HG03064 (cell line): ENCODE results near the gene SMOC1.

Experiments used
- ATAC-seq: cut with Tn5 transposase; IDR thresholded peaks from one replicate; pipeline ENCODE4 v1.9.1; 2021; ENCODE audit warnings: low read depth; ENCODE audit not compliant: unreplicated experiment

The SMOC1 gene

DNA sequence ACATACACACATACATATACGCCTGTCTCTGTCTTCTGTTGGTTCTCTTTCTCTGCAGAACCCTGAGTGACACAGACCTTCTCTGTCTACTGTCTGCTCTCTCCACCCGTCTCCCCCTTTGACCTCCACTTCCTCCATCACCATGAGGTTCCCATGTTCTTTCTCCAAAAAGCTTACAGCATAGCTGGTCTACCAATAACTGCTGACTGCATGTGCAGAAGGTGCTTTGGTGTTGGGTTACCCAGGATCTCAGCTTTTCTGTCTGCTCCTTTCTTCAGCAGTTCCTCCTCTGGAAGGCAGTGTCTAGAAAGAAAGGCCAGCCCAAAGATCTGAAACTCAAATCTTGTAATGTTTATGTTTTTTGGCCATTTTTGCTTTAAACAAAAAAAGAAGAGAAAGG is 125.6 kb downstream of the SMOC1 start:
- no peak for ATAC-seq

DNA sequence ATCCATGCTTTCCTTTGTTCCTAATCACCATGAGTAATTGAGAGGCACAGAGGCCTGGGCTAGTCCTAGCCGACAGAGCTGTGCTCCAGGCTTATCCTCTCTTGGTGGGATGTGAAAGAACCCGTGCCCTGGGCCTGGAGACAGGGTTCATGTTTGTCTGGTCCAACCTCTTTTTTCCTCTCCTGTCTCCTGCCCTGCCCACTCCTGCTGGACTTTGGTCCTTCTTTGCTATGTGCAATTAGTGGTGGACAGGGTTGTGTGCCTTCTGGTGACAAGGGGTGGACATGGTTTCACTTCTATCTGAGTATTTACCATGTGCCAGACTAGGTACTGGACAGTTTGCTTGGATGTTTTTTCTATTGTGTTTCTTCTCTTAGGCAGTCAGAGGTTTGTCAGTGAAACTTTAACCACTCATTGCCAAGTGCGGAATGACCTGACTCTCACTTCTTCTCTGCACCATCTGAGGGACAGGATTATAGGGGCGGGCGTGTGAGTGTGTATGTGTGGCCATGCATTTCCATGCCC is 126.1 kb downstream of the SMOC1 start:
- ATAC-seq = no peak

DNA sequence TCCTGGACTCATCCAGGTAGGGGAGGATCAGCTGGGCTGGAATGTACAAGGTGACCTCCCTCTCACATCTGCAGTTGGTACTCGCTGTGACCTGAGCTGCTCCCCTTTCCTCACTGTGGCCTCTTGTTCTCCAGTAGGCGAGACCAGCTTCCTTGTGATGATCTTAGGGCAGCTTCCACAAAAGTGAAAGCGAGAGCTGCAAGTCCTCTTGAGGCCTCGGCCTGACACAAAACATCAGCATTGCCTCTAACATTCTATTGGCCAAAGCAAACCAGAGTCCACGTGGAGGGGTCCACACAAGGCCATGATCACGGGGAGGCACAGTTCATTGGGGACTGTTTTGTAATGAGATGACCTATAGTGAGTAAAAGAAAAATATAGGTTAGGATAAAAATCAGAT is 127.5 kb downstream of the SMOC1 start:
- ATAC-seq = no peak

DNA sequence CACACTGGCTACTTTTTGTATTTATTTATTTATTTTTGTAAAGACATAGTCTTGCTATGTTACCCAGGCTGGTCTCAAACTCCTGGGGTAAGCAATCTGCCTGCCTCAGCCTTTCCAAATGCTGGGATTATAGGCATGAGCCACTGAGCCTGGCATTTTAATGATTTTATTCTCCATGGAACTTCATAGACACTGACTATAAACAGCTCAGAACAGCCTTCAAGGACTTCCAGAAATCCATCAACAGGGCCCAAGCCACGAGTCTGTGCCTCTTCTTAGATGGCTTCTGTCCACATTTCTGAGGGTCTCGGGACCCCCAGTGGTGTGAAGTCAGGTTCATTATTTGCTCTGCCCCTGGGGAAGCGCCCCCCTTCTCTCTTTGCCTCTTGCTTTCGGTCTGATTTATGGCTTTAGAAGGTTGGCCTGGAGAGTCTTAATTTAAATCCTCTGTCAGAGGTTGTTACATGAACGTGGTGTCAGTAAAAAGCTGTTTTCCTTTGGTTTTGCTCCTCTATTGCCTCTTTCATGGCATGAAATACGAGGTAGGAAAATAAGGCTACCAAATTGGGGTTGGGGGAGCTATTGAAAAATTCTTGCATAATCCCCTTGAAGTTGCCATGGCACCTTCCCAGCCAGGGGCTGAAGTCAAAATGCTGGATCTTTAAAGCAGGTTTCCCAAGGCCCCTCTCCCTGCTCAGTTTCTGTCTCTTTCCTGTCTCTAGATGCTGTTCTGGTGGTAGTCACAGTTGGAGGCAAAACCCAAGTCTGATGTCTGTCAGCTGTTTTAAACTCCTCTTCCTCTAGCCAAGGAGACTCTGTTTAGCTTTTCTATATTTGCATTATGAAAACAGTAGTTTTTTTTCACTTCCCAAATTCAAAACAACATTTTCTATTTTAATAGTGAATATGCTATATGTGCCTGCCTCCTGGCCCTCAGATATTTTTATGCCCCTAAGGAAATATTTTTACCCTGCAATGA is 129.4 kb downstream of the SMOC1 start:
- no peak for ATAC-seq

DNA sequence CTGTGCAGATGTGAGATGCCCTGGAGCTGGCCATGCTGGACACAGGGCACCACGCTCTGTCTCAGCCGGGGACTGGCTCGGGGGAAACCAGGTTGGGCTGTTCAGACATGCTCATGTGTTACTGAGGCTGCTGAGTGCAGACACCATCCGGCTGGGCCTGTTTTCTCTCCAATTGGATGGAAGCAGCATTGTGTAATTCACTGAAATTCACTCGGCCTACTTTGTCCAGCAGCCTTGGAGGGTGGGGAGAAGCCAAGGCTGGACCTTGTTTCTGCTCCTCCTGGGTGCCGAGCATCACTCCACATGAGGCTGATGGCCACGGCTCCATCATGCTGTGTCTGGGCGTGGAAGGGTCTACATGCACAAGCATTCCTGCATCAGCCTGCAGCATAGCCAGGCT is 130.7 kb downstream of the SMOC1 start:
- no peak for ATAC-seq

DNA sequence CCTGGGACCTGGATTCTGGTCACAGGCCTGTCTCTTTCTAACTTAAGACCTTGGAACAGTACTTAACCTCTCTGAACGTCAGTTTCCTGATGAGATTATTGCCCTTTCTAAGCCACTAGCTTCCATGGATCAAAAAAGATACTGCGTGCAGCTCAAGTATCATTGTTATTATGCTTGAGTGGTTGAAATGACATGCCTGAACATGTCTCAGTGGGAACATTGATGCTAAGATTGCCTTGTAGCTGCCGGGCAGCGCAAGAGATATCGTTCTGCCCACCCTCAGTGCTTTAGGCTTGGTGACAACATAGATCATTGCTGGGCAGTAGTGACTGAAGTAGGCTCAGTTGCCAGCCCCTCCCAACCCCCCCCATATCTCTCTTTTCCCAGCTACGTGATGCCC is 131.9 kb downstream of the SMOC1 start:
- ATAC-seq = no peak

DNA sequence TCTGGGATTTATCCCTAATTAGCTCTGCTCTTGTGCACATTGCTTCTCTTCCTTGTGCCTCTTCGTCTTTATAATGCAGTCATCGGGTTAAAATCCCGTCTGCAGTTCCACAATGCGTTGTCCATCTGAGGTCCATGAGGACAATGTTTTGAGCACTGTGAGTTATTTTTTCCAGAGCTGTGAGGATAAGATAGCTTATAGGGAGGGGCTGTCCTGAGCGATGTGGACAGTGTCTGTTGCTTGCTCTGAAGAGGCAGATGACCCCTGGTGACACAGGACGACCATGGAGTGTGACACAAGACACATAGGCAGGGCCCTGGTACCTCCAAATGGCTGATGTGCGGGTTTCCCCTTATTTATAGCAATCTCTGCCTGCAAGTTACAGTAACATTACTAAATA is 132.5 kb downstream of the SMOC1 start:
- no peak for ATAC-seq

DNA sequence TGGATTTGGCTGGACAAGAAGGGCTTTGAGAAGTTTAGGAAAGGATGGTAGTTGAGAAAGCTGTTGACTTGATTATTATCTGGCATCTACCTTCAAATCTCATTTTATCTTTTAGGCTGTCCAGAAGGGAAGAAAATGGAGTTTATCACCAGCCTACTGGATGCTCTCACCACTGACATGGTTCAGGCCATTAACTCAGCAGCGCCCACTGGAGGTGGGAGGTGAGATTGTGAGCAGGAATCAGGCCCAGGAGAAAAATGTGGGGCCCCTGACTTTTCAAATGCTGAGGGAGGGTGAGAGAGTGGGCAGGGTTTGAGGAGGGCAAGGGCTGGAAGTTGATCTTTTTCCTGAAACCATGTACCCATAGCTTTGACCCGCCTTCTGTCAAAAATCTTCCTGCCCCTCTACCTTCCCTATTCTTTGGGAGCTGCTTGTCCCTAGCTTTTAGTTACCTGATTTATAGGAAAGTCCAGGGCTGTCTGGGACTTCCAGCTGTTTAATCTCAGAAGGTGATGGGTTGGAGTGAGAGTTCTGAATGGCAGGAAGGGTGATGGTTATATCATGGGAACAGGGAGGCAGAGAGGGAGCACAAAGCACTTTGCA is 134.2 kb downstream of the SMOC1 start:
- no peak for ATAC-seq

DNA sequence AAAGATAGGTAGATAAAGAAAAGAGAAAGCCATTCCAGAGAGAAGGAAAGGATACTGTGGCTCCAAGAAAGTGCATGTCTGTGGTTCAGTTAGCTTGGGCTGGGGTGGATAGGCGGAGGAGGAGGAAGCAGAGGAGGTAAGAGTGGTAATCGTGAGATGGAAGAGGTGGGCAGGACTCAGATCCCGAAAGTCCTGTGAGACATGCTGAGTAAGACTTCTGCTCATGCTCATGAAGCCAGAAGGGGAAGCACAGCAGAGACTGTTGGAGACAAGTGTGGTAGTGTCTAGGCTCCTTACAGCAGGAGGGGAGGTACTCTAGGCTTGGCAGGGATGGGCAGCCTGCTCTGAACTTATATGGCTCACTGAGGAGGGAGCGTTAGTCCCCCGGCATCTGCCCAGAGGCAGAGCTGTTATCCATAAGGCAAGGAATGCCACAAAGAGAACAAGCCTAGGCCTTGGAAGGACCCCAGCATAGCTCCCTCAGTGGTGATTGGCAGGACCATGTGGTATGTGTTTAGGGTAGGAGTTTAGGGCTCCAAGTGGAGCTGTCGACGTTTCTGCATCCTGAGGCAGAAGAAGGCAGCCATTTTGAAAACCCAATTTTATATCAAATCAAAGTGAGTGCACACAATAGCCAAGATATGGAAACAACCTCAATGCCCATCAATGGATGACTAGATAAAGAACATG is 135.3 kb downstream of the SMOC1 start:
- ATAC-seq = no peak

DNA sequence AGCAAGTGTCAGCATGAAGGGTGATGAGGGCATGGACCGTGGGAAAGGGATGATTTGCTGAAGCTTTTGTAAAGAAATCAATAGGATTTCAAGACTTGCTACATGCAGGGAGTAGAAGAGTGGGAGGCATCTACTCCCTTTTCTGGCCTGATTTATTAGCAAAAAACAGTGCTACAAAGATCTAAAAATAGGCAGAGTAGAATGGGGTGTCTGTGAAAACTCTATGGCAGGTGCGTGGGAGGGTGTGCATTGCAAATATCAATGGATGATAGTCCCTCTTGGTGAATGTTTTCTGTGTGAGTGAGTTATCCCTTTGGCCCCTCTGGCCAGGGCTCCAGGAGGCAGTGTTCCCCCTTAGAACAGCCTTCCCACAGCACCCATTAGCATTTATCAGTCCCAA is 139.0 kb downstream of the SMOC1 start:
- no peak for ATAC-seq

DNA sequence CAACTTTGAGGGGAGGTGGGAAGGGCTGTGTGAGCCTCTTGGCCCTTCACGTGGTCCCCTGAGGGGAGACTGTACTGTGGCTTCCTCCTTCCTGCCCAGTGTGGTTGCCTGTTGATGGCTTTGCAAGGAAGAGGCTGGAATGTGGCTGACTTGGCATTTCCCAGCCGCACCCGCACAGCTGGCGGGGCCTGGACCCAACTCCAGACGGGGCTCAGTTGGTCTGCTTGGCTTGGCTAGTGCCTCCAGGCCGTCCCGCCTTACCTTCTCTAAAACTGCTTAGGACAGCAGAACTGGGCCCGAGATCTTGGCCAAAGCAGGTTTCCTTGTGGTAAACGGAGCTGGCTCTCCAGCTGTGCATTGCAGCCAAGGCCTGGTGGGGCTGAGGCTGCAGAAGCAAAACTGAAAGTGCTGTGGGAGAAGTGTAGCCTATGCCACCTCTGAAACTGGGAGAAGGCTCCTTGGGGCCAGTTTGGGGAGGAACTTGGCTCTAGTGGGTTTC is 139.5 kb downstream of the SMOC1 start:
- ATAC-seq = no peak

DNA sequence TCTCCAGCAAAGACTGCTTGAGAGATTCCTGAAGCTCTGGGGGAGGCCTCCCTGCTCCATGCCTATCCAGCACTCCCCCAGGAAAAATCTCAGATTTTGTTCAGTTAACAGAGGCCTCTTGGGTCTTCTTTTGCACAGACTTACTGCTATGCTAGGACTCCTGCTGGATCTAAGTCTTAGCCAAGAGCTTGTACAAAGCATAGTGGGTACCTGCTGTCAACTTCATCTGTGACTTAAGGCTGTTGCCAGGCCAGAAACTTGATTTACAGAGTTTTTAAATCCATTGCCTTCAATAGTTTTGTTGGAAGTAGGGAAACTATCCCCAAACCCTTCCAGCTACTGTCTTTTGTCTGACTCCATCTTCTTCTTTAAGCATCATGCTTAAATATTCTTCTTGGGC is 140.5 kb downstream of the SMOC1 start:
- no peak for ATAC-seq

DNA sequence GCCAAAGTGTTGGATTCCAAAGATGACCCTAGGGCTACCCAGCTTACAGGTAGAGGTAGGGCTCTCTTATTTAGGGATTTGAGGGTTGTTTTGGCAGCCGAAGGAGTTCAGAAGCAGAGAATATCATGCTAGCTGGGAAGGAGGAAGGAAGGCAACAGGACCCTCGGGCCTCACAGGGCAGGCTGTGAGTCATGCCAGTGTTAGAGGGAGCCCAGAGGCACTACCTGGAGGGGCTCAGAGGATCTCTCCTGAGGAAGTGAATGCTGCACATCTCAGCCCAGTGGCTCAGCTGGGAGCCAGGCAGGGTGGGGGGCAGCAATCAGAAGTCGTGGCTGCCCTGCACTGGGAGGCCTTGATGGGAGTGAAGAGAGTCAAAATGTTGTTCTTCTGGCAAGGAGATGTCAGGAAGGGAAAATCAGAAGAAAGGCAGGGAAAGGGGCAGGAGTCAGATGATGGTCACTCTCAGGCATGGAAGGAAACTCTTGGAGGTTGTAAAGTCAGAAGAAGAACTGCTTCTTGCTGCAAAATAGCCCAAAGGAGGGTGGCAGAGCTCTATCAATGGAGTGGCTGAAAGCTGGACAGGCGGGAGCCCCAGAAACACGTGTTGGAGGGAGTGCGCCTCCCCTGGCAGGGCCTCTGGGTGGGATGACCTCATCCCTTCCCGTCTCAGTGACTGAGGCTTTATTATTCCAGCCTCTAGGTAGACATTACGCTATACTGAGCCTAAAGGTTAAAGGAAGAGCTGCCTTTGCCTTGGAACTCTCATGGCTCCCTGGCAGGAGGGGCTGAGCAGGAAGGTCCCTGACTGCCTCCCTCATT is 141.3 kb downstream of the SMOC1 start:
- no peak for ATAC-seq

DNA sequence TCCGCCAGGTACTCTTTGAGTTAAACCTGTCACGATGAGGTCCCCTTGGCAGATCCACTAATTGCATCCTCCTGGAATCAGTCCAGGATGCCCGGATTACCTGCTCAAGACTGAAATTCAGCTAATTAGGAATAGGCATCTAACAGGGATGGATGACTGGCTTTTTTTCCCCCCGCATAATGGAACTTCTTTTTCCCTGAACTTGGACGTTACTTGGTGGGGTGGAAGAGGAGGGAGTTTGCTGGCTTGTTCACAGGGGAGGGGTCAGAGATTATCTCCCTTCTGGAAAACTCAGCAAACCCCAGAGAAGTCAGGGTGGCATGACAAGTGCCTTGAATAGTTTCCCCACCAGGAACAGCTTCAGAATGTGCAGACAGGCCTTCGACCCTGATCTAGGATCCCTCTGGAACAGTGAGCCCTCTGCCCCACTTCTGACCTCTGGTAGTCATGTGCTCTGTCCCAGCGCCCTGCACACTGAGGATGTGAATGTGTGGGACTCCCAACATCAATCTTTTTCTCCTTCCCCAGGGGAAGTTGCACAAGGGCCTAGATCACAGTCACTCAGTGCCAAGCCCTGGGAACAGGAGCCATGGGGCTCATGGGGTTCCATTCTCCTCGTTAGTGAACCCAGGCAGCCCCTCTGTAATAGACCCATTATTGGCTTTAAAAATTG is 142.5 kb downstream of the SMOC1 start:
- ATAC-seq = no peak

DNA sequence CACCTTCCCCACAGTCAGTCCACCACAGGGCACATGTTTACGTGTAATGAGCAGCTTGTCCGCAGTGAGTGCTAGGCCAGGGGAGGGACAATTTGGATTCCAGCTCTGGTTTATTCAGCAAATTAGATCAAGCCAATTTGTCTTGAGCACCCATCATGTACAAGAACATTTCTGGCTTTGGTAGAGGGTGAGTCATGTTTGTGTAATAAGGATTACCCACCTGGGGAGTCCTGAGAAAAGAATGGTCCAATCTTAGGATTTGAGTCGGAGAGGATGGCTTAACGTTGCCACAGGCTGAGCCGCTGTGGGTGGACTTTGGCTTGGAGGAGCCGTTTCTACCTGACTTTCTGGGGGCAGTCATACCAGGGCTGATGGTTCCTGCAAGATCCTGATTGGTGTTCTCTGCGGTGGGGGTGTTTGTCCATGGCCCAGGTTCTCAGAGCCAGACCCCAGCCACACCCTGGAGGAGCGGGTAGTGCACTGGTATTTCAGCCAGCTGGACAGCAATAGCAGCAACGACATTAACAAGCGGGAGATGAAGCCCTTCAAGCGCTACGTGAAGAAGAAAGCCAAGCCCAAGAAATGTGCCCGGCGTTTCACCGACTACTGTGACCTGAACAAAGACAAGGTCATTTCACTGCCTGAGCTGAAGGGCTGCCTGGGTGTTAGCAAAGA is 143.7 kb downstream of the SMOC1 start:
- no peak for ATAC-seq

DNA sequence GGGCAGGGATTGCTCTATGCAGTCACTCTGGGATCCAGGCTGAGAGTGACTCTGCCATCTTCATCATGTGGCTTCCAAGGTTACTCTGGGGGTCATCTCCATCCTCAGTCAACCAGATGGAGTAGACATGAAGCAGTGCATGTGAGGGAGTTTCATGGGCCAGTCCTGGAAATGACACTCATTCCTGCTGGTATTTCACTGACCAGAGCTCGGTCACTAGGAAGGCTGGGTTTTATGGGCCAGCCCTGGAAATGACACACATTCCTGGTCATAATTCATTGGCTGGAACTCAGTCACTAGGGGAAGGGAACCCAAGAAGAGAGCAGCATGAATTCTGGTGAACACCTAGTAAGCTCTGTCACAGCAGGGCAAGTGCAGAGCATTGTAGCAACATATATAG is 144.7 kb downstream of the SMOC1 start:
- ATAC-seq = no peak

DNA sequence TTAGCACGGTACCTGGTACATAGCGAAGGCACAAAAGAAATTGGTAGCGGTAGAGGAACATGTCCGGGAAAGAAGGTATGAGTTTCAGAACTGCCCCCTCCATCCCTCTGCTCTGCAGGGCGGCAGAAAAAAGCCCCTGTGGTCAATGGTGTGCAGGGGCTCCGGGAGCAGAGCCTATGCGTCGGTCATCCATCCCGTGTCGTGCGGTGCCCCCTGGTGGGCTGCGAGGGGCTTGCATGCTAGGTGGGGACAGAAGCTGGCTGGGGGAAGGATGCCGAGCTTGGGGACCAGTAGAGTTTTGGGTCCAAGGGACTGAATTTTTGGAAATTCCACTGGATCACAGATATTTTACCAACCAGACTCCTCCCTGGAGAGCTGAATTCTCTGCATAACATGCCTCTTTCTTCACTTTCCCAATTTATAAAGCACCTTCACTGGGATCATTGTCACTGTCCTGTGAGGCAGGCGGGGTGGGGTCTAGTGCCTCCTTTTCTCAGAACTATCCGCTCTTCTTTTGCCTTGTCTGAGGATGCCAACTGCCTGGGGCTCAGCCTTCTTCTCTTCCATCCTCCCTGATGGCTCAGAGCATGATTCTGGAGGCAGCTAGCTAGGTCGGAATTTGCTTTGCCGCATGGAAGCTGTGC is 148.7 kb downstream of the SMOC1 start:
- no peak for ATAC-seq

DNA sequence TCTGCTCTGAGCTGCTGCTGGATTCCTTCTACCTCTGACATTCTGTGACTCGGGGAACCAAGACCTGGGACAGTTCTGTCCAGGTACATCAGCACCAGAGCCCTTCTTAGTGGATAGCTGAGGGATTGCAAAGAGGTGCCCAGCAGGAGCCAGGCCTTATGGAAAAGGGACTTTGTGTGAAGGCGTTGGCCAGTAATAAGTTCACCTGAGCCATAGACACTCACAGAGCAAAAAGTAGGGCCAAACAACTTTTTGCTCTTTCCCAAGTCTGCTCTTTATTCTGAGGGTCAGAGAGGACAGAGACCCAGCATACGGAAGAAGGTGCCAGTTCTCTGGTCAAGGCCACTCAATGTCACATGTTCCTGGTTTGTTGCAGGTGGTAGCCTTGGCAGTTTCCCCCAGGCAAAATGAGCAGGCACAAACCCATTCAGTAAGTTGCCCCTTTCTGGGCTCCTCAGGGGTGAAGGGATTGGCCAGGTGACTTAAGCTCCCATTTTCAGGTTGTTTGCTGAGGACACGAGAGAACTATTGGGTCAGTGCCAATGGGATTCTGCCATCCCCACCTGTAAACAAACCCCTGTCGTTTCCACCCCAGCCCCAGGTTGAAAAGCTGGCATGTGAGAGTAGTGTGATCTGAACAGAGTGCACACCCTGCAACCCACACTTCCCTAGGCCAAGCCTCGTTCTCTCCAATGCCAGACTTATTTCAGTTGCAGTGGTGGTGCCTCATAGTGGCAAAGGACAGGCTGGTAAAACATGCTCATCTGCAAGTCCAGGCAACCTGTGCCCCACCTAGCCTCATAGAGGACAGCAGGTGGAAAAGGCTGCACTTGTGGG is 150.3 kb downstream of the SMOC1 start:
- no peak for ATAC-seq
